Activated CD4-positive, alpha-beta T cell treated with anti-CD3 and anti-CD28 coated beads for 24 hours (primary cell): ENCODE measurements around the gene DEPDC5.

Experiments
- DNase-seq, 2 donors: peaks; one replicate each; pipeline ENCODE4 v3.0.0-alpha.2; 2020; ENCODE audit warnings: low read depth in 2 of 2

The DEPDC5 gene

GRCh38 chr22:31925056-31925455, 171.2 kb downstream of the DEPDC5 start:
- no peak for DNase-seq

GRCh38 chr22:31926024-31926423, 172.2 kb downstream of the DEPDC5 start:
- DNase-seq, result no peak

GRCh38 chr22:31926969-31927368, 173.2 kb downstream of the DEPDC5 start:
- DNase-seq, result no peak

- no peak for DNase-seq
These were observed 173.7 kb downstream of the DEPDC5 start for GRCh38 chr22:31927562-31927961.

- no peak for DNase-seq
These were observed 175.5 kb downstream of the DEPDC5 start for GRCh38 chr22:31929167-31929930.

GRCh38 chr22:31932863-31933262, 179.0 kb downstream of the DEPDC5 start:
- no peak for DNase-seq

GRCh38 chr22:31933406-31933805, 179.6 kb downstream of the DEPDC5 start:
- no peak for DNase-seq

- no peak for DNase-seq
These were observed 180.1 kb downstream of the DEPDC5 start for GRCh38 chr22:31933816-31934482.

- DNase-seq, result no peak
These were observed 182.3 kb downstream of the DEPDC5 start for GRCh38 chr22:31935961-31936635.

- DNase-seq, result no peak
These were observed 183.5 kb downstream of the DEPDC5 start for GRCh38 chr22:31937341-31937740.

- no peak for DNase-seq
These were observed 184.5 kb downstream of the DEPDC5 start for GRCh38 chr22:31938296-31938695.

GRCh38 chr22:31940506-31940905, 186.7 kb downstream of the DEPDC5 start:
- DNase-seq, result no peak

- DNase-seq, result no peak
These were observed 188.3 kb downstream of the DEPDC5 start for GRCh38 chr22:31942091-31942490.

- DNase-seq, result no peak
These were observed 189.6 kb downstream of the DEPDC5 start for GRCh38 chr22:31943206-31943977.

- DNase-seq, result peak; percentile 86 to 92
These were observed 190.3 kb downstream of the DEPDC5 start, which contains the start of gene YWHAH for GRCh38 chr22:31943978-31944699. YWHAH (plus strand) TSS chr22:31944535; CDS start chr22:31944734, 199 bp downstream.

- DNase-seq, result no peak
These were observed 191.1 kb downstream of the DEPDC5 start for GRCh38 chr22:31944700-31945442.

GRCh38 chr22:31945443-31945855, 191.6 kb downstream of the DEPDC5 start:
- no peak for DNase-seq

GRCh38 chr22:31945971-31946680, 192.3 kb downstream of the DEPDC5 start:
- DNase-seq, result no peak

- DNase-seq, result no peak
These were observed 193.5 kb downstream of the DEPDC5 start for GRCh38 chr22:31947296-31947695.

GRCh38 chr22:31948002-31948401, 194.2 kb downstream of the DEPDC5 start:
- no peak for DNase-seq
